PC-3 (cell line): Measurements from ENCODE around the gene CBX2. TPM values are rescaled to one million over a fixed set of nuclear protein-coding genes. Genes with fewer than 3 reads are reported as not detected.

Experiments
- ATAC-seq: fragments of 200-7000 bp; cut with Tn5 transposase; 2 replicates; pipeline ENCODE4 v1.9.1; 2020; ENCODE audit warnings: mild to moderate bottlenecking, moderate library complexity
- BruUV-seq: library from RNA; stranded (reverse); fragments of 400-500 nt; replicated peaks from 2 replicates; lab custom pipeline; 2021; lab: Mats Ljungman, UMichigan
- CTCF ChIA-PET: fragments of 300-600 bp; sonication (Branson Sonifier 250); formaldehyde crosslinking; loops from one replicate; lab custom pipeline; 2022; ENCODE audit warnings: antibody characterized with exemption; lab: Charles Lee
- POLR2A ChIA-PET: fragments of 300-600 bp; sonication (Branson Sonifier 250); formaldehyde crosslinking; loops from one replicate; lab custom pipeline; 2022; ENCODE audit warnings: antibody characterized with exemption; ENCODE audit not compliant: unreplicated experiment; lab: Charles Lee
- DNase-seq: peaks from one replicate; pipeline ENCODE4 v3.0.0-alpha.2; 2015
- H2AFZ ChIP-seq: fragments of 300-600 bp; sonication (generic); 2 replicates; pipeline ENCODE4 v1.6.0; 2016; ENCODE audit warnings: antibody characterized with exemption, low read length
- H3F3A ChIP-seq: fragments of 300-600 bp; sonication (generic); one replicate; pipeline ENCODE4 v1.6.0; 2017; ENCODE audit warnings: antibody characterized with exemption, low read length, control low read depth, mild to moderate bottlenecking; ENCODE audit not compliant: unreplicated experiment
- H3K27ac ChIP-seq: fragments of 300-600 bp; sonication (generic); 2 replicates; pipeline ENCODE4 v1.5.1; 2016; ENCODE audit warnings: mild to moderate bottlenecking, low read length
- H3K27me3 ChIP-seq: fragments of 300-600 bp; sonication (generic); 2 replicates; pipeline ENCODE4 v1.6.1; 2016; ENCODE audit warnings: low read length, mixed read lengths
- H3K36me3 ChIP-seq: fragments of 300-600 bp; sonication (generic); 2 replicates; pipeline ENCODE4 v1.6.1; 2016; ENCODE audit warnings: low read depth, mixed run types, low read length, mixed read lengths
- H3K4me1 ChIP-seq: fragments of 300-600 bp; sonication (generic); 2 replicates; pipeline ENCODE4 v1.5.1; 2016; ENCODE audit warnings: low read length; ENCODE audit not compliant: insufficient read depth
- H3K4me2 ChIP-seq: fragments of 300-600 bp; sonication (generic); 2 replicates; pipeline ENCODE4 v1.6.0; 2016; ENCODE audit warnings: low read length
- H3K4me3 ChIP-seq: fragments of 300-600 bp; sonication (generic); 2 replicates; pipeline ENCODE4 v1.5.1; 2016; ENCODE audit warnings: mild to moderate bottlenecking, low read length, mixed read lengths
- H3K79me2 ChIP-seq: fragments of 300-600 bp; sonication (generic); 2 replicates; pipeline ENCODE4 v1.6.1; 2017; ENCODE audit warnings: low read length, mixed read lengths
- H3K9ac ChIP-seq: fragments of 300-600 bp; sonication (generic); 2 replicates; pipeline ENCODE4 v1.6.0; 2016; ENCODE audit warnings: mild to moderate bottlenecking, low read length
- H3K9me2 ChIP-seq: fragments of 300-600 bp; sonication (generic); replicated peaks from 2 replicates; pipeline ENCODE4 v1.6.1; 2016; ENCODE audit warnings: mixed run types, low read length, mixed read lengths
- H3K9me3 ChIP-seq: fragments of 300-600 bp; sonication (generic); 2 replicates; pipeline ENCODE4 v1.6.1; 2016; ENCODE audit warnings: low read length, mixed read lengths
- H4K20me1 ChIP-seq: fragments of 300-600 bp; sonication (generic); 2 replicates; pipeline ENCODE4 v1.6.1; 2016; ENCODE audit warnings: low read length, mixed read lengths
- EZH2 ChIP-seq: fragments of 300-600 bp; sonication (generic); IDR thresholded peaks from one replicate; pipeline ENCODE4 v1.6.1; 2017; ENCODE audit warnings: antibody characterized with exemption, mild to moderate bottlenecking, low read length; ENCODE audit not compliant: unreplicated experiment
- EZH2phosphoT487 ChIP-seq: fragments of 300-600 bp; sonication (generic); IDR thresholded peaks from 2 replicates; pipeline ENCODE4 v1.6.1; 2018; ENCODE audit warnings: mild to moderate bottlenecking, antibody characterized with exemption, low read length, borderline replicate concordance
- intact Hi-C: fragments of 100-400 bp; cut with micrococcal nuclease; formaldehyde crosslinking; loops from 2 replicates; pipeline ENCODE4 v1.9.0; 2023
- total RNA-seq: library from RNA; depleted of rRNA; stranded (reverse); fragments of >200 nt; gene quantifications from 2 replicates; pipeline ENCODE4 v1.2.3, GENCODE V29; 2014
- TF ChIP-seq, protein P1 (sequence below): fragments of 300-600 bp; sonication (generic); conservative IDR thresholded peaks from 2 replicates; pipeline ENCODE4 v1.5.1; 2017; ENCODE audit warnings: antibody characterized with exemption, low read depth, mild to moderate bottlenecking, low read length

The CBX2 gene
- total RNA-seq, 1 experiment from 2014 or later: 39.2 TPM

- no peak overlapping the region for H2AFZ ChIP-seq
- H3K9me3 ChIP-seq: no peaks in the 10 kb centered on the region
- H3K9ac ChIP-seq: no peak overlapping the region
- no peaks in the 10 kb centered on the region for H3F3A ChIP-seq
- H3K79me2 ChIP-seq: no peaks in the 10 kb centered on the region
- intact Hi-C loops: no loop called here
- H3K9me2 ChIP-seq: no peaks in the 10 kb centered on the region
- no peaks in the 10 kb centered on the region for H3K4me1 ChIP-seq
- CTCF ChIA-PET: no interaction called here
- H3K4me2 ChIP-seq: no peak overlapping the region
- no peaks in the 10 kb centered on the region for H3K27me3 ChIP-seq
- no TSS peak for BruUV-seq
- DNase-seq (no peak), ATAC-seq (no peak)
- no peak overlapping the region for H3K27ac ChIP-seq
- POLR2A ChIA-PET: no interaction called here
- no peaks in the 10 kb centered on the region for H4K20me1 ChIP-seq
- H3K36me3 ChIP-seq: no peaks in the 10 kb centered on the region
- TF ChIP-seq, protein P1, sequence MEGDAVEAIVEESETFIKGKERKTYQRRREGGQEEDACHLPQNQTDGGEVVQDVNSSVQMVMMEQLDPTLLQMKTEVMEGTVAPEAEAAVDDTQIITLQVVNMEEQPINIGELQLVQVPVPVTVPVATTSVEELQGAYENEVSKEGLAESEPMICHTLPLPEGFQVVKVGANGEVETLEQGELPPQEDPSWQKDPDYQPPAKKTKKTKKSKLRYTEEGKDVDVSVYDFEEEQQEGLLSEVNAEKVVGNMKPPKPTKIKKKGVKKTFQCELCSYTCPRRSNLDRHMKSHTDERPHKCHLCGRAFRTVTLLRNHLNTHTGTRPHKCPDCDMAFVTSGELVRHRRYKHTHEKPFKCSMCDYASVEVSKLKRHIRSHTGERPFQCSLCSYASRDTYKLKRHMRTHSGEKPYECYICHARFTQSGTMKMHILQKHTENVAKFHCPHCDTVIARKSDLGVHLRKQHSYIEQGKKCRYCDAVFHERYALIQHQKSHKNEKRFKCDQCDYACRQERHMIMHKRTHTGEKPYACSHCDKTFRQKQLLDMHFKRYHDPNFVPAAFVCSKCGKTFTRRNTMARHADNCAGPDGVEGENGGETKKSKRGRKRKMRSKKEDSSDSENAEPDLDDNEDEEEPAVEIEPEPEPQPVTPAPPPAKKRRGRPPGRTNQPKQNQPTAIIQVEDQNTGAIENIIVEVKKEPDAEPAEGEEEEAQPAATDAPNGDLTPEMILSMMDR: no peak
- TF ChIP-seq EZH2 (no peak), EZH2phosphoT487 (no peak)
- no peak overlapping the region for H3K4me3 ChIP-seq
These were observed 44.9 kb upstream of the CBX2 start for GRCh38 chr17:79732804-79733691.

DNA sequence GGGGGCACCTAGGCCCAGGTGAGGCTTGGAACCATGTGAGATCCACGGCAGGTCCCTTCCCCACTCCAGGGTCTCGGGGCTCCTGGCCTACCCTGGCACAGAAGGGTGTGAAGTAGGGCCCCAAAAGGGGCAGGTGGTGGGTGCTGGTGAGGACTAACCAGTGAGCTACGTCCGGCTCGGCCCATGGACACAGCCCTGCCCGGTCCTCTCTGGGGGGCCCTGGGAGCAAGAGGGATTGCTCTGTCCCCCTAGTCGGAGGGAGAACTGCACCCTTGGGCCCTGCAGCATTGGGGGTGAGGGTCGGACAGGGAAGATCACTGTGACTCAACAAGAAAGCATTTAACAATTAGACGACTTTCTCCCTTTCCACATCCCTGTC lies 44.3 kb upstream of the CBX2 start:
- H3K27me3 ChIP-seq: no peaks in the 10 kb centered on the region
- H2AFZ ChIP-seq: no peak overlapping the region
- no TSS peak for BruUV-seq
- H3K36me3 ChIP-seq: no peaks in the 10 kb centered on the region
- H3K9me2 ChIP-seq: no peaks in the 10 kb centered on the region
- TF ChIP-seq EZH2: no peak
- TF ChIP-seq, protein P1: no peak
- CTCF ChIA-PET: no interaction called here
- H3K4me2 ChIP-seq: no peak overlapping the region
- POLR2A ChIA-PET: no interaction called here
- intact Hi-C loops: no loop called here
- H3K79me2 ChIP-seq: no peaks in the 10 kb centered on the region
- DNase-seq (no peak), ATAC-seq (no peak)
- H3K27ac ChIP-seq: no peak overlapping the region
- no peaks in the 10 kb centered on the region for H3K9me3 ChIP-seq
- H3K4me3 ChIP-seq: no peak overlapping the region
- H4K20me1 ChIP-seq: no peaks in the 10 kb centered on the region
- no peak overlapping the region for H3K9ac ChIP-seq
- no peaks in the 10 kb centered on the region for H3F3A ChIP-seq
- H3K4me1 ChIP-seq: peaks cover 2% of the 10 kb centered on the region; the same call in 1 of the 2 replicates

- ATAC-seq (no peak), DNase-seq (no peak)
- POLR2A ChIA-PET: no interaction called here
- H3K79me2 ChIP-seq: no peaks in the 10 kb centered on the region
- no peak overlapping the region for H2AFZ ChIP-seq
- H3K4me2 ChIP-seq: no peak overlapping the region
- H3K9me3 ChIP-seq: no peaks in the 10 kb centered on the region
- H3K9me2 ChIP-seq: no peaks in the 10 kb centered on the region
- no peak overlapping the region for H3K4me3 ChIP-seq
- CTCF ChIA-PET: no interaction called here
- no peaks in the 10 kb centered on the region for H3F3A ChIP-seq
- intact Hi-C loops: no loop called here
- no TSS peak for BruUV-seq
- H3K27me3 ChIP-seq: no peaks in the 10 kb centered on the region
- no peaks in the 10 kb centered on the region for H3K36me3 ChIP-seq
- no peaks in the 10 kb centered on the region for H4K20me1 ChIP-seq
- no peak overlapping the region for H3K9ac ChIP-seq
- TF ChIP-seq EZH2phosphoT487 (no peak), EZH2 (no peak)
- TF ChIP-seq, protein P1: no peak
- no peak overlapping the region for H3K27ac ChIP-seq
- H3K4me1 ChIP-seq: peaks cover 14% of the 10 kb centered on the region
These were observed 42.9 kb upstream of the CBX2 start for GRCh38 chr17:79735096-79735495.
